Cardiac muscle cell (in vitro differentiated cells and primary cell): ENCODE measurements around the gene MNDA. TPM values are rescaled to one million over a fixed set of nuclear protein-coding genes. Genes with fewer than 3 reads are reported as not detected.

Experiments
- DNase-seq, 2 donors: peaks; one replicate each; pipeline versions ENCODE4 v3.0.0 to v3.0.0-alpha.2; 2010 to 2017; ENCODE audit warnings: low read depth in 1 of 2, low spot score in 1 of 2
- H3K27ac ChIP-seq: fragments of 200-600 bp; sonication (generic); 2 replicates; pipeline ENCODE4 v1.5.1; 2016
- H3K27me3 ChIP-seq: fragments of 200-600 bp; sonication (generic); 2 replicates; pipeline ENCODE4 v1.6.0; 2016; ENCODE audit warnings: control low read depth
- H3K36me3 ChIP-seq: fragments of 200-600 bp; sonication (generic); 2 replicates; pipeline ENCODE4 v1.5.1; 2016; ENCODE audit warnings: control low read depth
- H3K4me1 ChIP-seq: fragments of 200-600 bp; sonication (generic); 2 replicates; pipeline ENCODE4 v1.8.1; 2017; ENCODE audit warnings: low read depth, mild to moderate bottlenecking, mixed run types
- H3K4me3 ChIP-seq: fragments of 200-600 bp; sonication (generic); 2 replicates; pipeline ENCODE4 v1.5.1; 2016; ENCODE audit warnings: mild to moderate bottlenecking
- H3K9me3 ChIP-seq: fragments of 200-600 bp; sonication (generic); 2 replicates; pipeline ENCODE4 v1.5.1; 2017; ENCODE audit warnings: low read depth, mild to moderate bottlenecking, control low read depth
- CTCF ChIP-seq: IDR thresholded peaks from 2 replicates; pipeline ENCODE4 v1.5.1; 2012; ENCODE audit warnings: low read depth, mild to moderate bottlenecking, low read length
- polyA plus RNA-seq: library from polyadenylated mRNA; unstranded; fragments of >200 nt; fragmentation: Nextera tagmentation; extraction: Ambion mirVana; gene quantifications from 2 replicates; pipeline ENCODE4 v1.2.1, GENCODE V29; 2016
- total RNA-seq: library from RNA; depleted of rRNA; stranded (reverse); fragments of >200 nt; gene quantifications from 2 replicates; pipeline ENCODE4 v1.2.3, GENCODE V29; 2016

Gene MNDA
- total and polyA plus RNA-seq, 2 experiments from 2014 or later, result not detected

- DNase-seq, result no peak
- H3K27me3 ChIP-seq, result no peaks in the 10 kb centered on the region
- H3K4me1 ChIP-seq, result no peaks in the 10 kb centered on the region
- no peak for TF ChIP-seq CTCF
- H3K27ac ChIP-seq, result no peak overlapping the region
- H3K4me3 ChIP-seq, result no peak overlapping the region
- no peaks in the 10 kb centered on the region for H3K36me3 ChIP-seq
- H3K9me3 ChIP-seq, result no peaks in the 10 kb centered on the region
Observed at GRCh38 chr1:158893654-158894053, 62.5 kb downstream of the MNDA start.

- Histone ChIP-seq H3K4me3 (no peak overlapping the region), H3K4me1 (no peaks in the 10 kb centered on the region), H3K9me3 (no peaks in the 10 kb centered on the region), H3K27me3 (no peaks in the 10 kb centered on the region), H3K27ac (no peak overlapping the region), H3K36me3 (no peaks in the 10 kb centered on the region)
- TF ChIP-seq CTCF, result no peak
- DNase-seq, result no peak
Observed at GRCh38 chr1:158898722-158899121, 67.6 kb downstream of the MNDA start.

Other genes starting within 250 kb of the MNDA start
- gene OR10Z1, start 226.1 kb upstream of the MNDA start, total RNA-seq, result not detected in 2 replicates
- gene OR10Z1, start 226.1 kb upstream of the MNDA start, polyA plus RNA-seq, result not detected in 2 replicates
- 0.42 and 1.8 TPM in 2 replicates for gene SPTA1, start 144.6 kb upstream of the MNDA start, total RNA-seq
- gene SPTA1, start 144.6 kb upstream of the MNDA start, polyA plus RNA-seq, result 0.45 and 0.56 TPM in 2 replicates
- not detected in 2 replicates for gene OR6K2, start 130.7 kb upstream of the MNDA start, total RNA-seq
- not detected in 2 replicates for gene OR6K2, start 130.7 kb upstream of the MNDA start, polyA plus RNA-seq
- gene OR6K3, start 110.6 kb upstream of the MNDA start, total RNA-seq, result not detected in 2 replicates
- gene OR6K3, start 110.6 kb upstream of the MNDA start, polyA plus RNA-seq, result not detected in 2 replicates
- gene OR6K6, start 76.6 kb upstream of the MNDA start, total RNA-seq, result not detected in 2 replicates
- gene OR6K6, start 76.6 kb upstream of the MNDA start, polyA plus RNA-seq, result not detected in 2 replicates
- gene OR6N1, start 59.2 kb upstream of the MNDA start, total RNA-seq, result not detected in 2 replicates
- gene OR6N1, start 59.2 kb upstream of the MNDA start, polyA plus RNA-seq, result not detected in 2 replicates
- gene OR6N2, start 50.1 kb upstream of the MNDA start, total RNA-seq, result not detected in 2 replicates
- not detected in 2 replicates for gene OR6N2, start 50.1 kb upstream of the MNDA start, polyA plus RNA-seq
- gene PYHIN1, start 100.2 kb downstream of the MNDA start, total RNA-seq, result not detected in 2 replicates
- not detected in 2 replicates for gene PYHIN1, start 100.2 kb downstream of the MNDA start, polyA plus RNA-seq
- 8.4 and 10.5 TPM in 2 replicates for gene IFI16, start 178.6 kb downstream of the MNDA start, total RNA-seq
- gene IFI16, start 178.6 kb downstream of the MNDA start, polyA plus RNA-seq, result 15.0 and 23.0 TPM in 2 replicates
- gene AIM2, start 245.4 kb downstream of the MNDA start, total RNA-seq, result 0.53 TPM in 1 of 2 replicates, not detected in the other
- not detected in 2 replicates for gene AIM2, start 245.4 kb downstream of the MNDA start, polyA plus RNA-seq